Skin epidermis (tissue), 12 donors: ENCODE results near the gene HOXC10.
A peak's percentile ranks its signal among the peaks of the same experiment; 100 is the strongest.

Experiments used
- H3K27ac ChIP-seq, 21 experiments: fragments of 200-600 bp; sonication (generic) in 11 of 21; one replicate each; pipeline ENCODE4 v1.5.0; 2020; ENCODE audit warnings: mild to moderate bottlenecking in 3 of 21, inconsistent platforms in 2 of 21, moderate library complexity in 2 of 21
- H3K4me3 ChIP-seq, 7 experiments: fragments of 200-600 bp; sonication (generic) in 2 of 7; one replicate each; pipeline ENCODE4 v1.5.0; 2020; ENCODE audit warnings: inconsistent platforms in 2 of 7, mild to moderate bottlenecking in 2 of 7, moderate library complexity in 1 of 7

The HOXC10 gene

GRCh38 chr12:53984901-53985691 lies at the start of gene HOXC10:
HOXC10 (plus strand) TSS chr12:53985146; CDS start chr12:53985260, 114 bp downstream.
- Histone ChIP-seq H3K27ac (peak within 1 kb of the TSS in 15 of 21 experiments; percentile 42 to 98 (median 73)), H3K4me3 (peak within 1 kb of the TSS in 6 of 7 experiments; percentile 9 to 43 (median 38))

GRCh38 chr12:53935383-53936341 lies 49.3 kb upstream of the HOXC10 start:
- Histone ChIP-seq H3K4me3 (no peak overlapping the region), H3K27ac (no peak overlapping the region)

GRCh38 chr12:53937099-53937498 lies 47.8 kb upstream of the HOXC10 start:
- no peak overlapping the region for H3K27ac ChIP-seq
- no peak overlapping the region for H3K4me3 ChIP-seq

- H3K27ac ChIP-seq, result no peak overlapping the region
- peak overlapping the region; percentile 20 to 58 (median 39) for H3K4me3 ChIP-seq
These were observed 47.2 kb upstream of the HOXC10 start for GRCh38 chr12:53937596-53938325.

- peak within 1 kb of the TSS; percentile 33 to 58 (median 40) for H3K4me3 ChIP-seq
- H3K27ac ChIP-seq, result peak within 1 kb of the TSS in 19 of 21 experiments; percentile 47 to 89 (median 72)
These were observed 46.4 kb upstream of the HOXC10 start, which contains the start of gene HOXC13 for GRCh38 chr12:53938326-53939140. HOXC13 (plus strand) TSS chr12:53938831; CDS start chr12:53938907, 76 bp downstream.

GRCh38 chr12:53939141-53940108 lies 45.5 kb upstream of the HOXC10 start:
- Histone ChIP-seq H3K27ac (peak overlapping the region in 19 of 21 experiments; percentile 47 to 89 (median 72)), H3K4me3 (peak overlapping the region; percentile 33 to 58 (median 40))

GRCh38 chr12:53940443-53941014 lies 44.4 kb upstream of the HOXC10 start:
- Histone ChIP-seq H3K27ac (peak overlapping the region in 8 of 21 experiments; percentile 36 to 87 (median 73)), H3K4me3 (peak overlapping the region; percentile 33 to 58 (median 40))

GRCh38 chr12:53941187-53941586 lies 43.8 kb upstream of the HOXC10 start:
- Histone ChIP-seq H3K27ac (peak overlapping the region in 1 of 21 experiments; percentile 42), H3K4me3 (peak overlapping the region in 1 of 7 experiments; percentile 39)

GRCh38 chr12:53941750-53942149 lies 43.2 kb upstream of the HOXC10 start:
- Histone ChIP-seq H3K4me3 (peak overlapping the region in 1 of 7 experiments; percentile 39), H3K27ac (no peak overlapping the region)

- no peak overlapping the region for H3K4me3 ChIP-seq
These were observed 42.4 kb upstream of the HOXC10 start for GRCh38 chr12:53942467-53942997.

GRCh38 chr12:53944209-53944608 lies 40.7 kb upstream of the HOXC10 start:
- no peak overlapping the region for H3K27ac ChIP-seq
- H3K4me3 ChIP-seq, result no peak overlapping the region

More at GRCh38 chr12:53942467-53942997, 42.4 kb upstream of the HOXC10 start:
- no peak overlapping the region for H3K27ac ChIP-seq

- no peak overlapping the region for H3K4me3 ChIP-seq
- no peak overlapping the region for H3K27ac ChIP-seq
These were observed 39.8 kb upstream of the HOXC10 start for GRCh38 chr12:53944907-53945847.

GRCh38 chr12:53947743-53948142 lies 37.2 kb upstream of the HOXC10 start:
- no peak overlapping the region for H3K27ac ChIP-seq
- H3K4me3 ChIP-seq, result no peak overlapping the region

GRCh38 chr12:53948650-53949593 lies 36.0 kb upstream of the HOXC10 start:
- Histone ChIP-seq H3K27ac (no peak overlapping the region), H3K4me3 (no peak overlapping the region)
